Eye (tissue), 1 donor: ENCODE results near the gene GRAMD2A.

ENCODE experiments used
- DNase-seq: peaks from one replicate; pipeline ENCODE4 v3.0.0-alpha.2; 2015

Gene GRAMD2A

DNA sequence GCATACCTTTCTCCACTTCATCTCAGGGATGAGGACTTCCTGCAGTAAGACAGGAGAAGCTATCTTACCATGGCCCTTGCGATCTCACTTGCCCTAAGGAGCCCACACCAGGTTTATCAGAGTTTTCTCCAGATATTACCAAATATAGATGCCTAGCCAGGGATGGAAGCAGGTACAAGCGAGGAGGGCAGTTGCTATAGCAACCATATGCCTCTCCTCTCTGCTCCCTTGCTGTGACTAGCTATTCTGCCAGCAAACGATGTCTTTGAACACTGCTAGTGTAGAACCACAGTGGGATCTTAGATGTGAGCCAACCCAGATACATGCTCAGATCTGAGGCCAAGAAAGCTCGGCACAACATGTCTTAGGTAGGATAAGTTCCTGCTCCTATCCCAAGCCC, 33.9 kb downstream of the GRAMD2A start:
- DNase-seq = no peak

DNA sequence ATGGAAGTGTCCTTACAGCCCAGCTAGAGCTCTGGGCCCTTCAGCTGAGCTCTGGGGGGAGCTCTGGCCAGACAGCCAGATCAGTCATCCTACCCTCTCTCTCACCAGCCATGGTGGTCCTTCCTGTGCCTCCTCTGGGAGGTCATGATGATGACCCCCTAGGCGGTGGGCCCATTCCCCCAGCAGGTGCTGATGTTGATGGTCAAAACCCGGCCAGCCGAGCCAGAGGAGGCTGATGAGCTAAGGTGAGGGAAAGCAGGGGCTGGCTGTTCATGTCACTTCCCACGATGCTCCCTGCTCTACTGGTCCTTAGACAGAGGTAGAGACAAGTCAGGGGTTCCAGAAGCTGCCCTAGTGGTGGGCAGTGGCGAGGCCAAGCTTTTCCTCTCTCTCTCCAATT, 35.0 kb downstream of the GRAMD2A start:
- no peak for DNase-seq

DNA sequence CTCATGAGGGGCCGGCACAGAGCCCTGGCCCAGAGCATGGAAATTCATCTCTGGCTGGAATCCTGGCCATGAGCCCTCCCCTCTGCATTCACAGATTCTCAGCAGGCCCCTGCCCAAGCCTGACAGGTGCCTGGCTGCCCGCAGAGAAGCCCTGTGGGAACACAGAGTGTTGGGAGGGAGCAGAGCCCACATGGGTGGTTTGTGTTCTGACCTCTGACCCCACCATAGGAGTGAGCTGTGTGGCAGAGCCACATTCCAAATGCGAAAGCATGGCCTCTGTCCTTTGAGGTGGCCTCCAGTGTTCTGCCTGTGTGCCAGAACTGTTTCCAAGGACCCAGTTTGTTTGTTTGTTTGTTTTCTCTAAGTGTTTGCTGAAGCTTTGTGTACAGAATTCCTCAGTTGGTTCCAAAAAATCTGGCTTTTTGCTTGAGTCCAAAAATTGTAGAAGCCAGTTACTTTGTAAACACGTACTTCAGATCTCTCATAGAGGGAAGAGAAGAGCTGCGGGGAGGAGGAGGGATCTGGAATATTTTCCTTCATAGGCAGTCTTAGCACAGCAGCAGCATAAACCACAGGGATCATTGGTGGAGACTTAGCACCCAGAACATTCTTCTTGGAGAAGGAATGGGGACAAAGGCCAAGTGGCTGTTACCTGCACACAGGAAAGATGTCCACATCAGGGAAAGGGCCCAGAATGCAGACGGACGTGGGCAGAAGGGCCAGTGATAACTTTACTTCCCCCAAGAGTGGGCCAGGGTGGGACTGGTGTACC, 36.0 kb downstream of the GRAMD2A start:
- DNase-seq = no peak

DNA sequence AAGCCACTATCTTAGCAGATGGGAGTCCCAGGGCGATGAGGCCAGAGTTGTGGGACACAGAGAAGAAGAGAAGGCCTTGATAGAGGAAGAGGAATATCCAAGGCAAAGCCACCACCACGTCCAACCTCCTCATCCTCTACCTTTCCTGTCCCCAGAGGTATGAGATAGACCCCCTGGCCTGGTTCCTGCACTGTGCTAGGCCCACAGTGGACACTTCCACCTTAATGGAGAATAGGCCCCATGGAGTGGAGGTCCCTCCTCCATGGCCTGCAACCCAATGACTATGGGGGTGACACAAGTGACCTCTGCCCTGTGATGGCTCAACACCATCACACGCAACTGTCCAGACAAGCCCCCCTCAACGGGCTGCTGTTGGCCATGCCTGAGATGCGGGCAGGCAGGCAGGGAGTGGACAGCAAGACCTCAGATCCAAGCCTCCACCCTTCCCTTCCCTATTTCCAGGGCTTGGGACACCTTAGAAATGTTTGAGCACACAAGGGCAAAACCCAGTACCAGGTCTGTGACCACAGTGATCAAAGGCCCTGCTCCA, 36.8 kb downstream of the GRAMD2A start:
- DNase-seq = no peak

DNA sequence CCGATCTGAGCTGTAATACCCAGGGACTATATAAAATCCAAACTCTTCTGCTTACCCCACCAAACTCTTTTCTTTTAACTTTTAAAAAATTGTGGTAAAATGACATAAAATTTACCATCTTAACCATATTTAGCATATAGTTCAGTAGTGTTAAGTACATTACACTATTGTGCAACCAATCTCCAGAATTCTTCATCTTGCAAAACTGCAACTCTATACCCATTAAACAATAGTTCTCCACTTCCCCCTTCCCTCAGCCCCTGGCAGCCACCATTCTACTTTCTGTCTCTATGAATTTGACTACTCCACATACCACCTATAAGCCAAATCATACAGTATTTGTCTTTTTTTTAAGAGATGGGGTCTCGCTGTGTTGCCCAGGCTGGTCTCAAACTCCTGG, 40.7 kb downstream of the GRAMD2A start:
- no peak for DNase-seq

DNA sequence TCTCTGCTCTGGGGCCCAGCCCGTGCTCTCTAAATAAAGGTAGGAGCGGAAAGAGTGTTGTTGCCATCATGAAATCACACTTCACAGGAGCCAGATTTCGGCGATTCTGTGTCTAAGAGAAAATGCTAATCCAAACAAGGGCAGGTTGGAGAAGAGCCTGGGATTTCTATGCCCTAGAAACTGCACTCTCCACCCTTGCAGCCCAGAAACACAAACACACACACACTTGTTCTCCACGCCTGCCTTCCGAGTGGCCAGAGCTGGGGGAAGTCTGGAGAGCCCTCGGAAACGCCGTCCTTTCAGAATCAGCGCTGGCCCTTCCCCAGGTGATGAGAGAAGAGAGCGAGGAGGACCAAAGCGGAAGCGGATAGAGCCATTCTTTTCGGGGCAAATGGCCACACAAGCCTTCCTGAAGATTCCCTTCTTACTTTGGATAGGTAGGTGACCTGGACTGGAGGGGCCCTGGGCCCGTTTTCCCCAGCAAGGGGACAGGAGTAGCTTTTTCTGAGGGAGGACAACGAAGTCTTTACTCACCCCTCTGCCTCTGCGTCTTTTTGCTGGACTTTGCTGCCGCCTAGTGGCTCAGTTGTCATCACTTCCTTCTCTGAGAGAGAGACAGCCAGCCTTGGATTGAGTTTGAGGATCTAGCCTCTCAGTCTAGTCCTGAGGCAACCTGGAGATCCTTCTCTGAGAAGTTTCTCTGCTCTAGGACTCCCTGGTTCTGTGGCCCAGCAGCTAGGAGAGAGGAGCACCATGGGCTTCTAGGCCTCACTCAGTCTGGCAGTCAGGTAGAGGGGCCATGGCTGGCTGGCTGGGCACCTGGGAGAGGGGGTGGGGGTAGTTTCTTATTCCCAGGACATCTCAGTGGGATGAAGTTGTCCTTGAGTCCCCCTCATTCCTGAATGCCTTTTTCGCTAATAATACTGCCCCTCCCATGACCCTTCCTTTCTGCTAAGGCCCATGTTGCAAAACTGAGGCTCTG, 41.7 kb downstream of the GRAMD2A start:
- peak; percentile 96 for DNase-seq

DNA sequence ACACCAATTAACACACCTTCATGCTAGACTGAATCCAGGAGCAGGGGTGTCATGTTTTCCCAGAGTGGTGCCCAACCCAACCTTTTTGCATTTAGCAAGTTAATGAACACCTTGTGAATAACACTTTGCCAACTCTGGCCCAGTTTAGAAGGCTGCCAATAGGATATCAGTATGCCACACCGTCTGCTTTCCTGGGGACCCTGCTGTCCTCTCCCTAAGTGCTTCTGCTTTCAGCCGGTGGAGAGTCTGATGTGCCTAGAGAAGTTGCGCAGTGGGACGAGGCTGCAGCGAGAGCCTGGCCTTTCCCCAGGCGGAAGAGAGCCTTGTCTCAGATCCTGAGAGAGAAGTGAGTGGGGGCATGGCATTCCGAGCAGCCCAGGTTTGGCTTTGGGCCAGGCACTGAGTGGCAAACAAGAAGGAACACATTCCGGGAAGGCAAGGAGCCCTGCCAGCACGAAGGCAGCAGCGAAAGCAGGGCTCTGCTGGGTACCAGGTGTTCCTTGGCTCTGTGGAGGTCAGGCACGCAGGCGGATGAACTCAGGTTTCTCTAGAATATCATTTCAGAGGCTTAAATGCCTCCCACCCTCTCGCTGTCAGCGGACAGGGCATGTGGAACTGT, 42.5 kb downstream of the GRAMD2A start:
- DNase-seq = peak; percentile 72

DNA sequence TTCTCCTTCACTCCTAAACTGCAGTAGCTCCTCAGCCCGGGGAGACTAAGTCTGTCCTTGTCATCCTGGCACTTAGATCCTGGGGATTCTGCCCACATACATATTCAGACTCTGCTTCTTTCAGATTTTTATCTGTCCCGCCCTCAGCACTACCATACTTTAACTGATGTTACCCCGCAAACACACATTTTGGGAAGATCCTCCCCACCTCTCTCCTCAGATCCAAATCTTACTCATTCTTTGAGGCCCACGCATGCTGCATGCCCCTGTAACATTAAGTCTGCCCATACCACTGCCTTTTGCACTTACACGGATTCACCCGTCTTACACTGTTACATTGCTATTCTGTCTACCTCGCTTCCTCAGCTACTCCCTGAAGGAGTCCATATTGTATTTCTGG, 43.3 kb downstream of the GRAMD2A start:
- DNase-seq = no peak

DNA sequence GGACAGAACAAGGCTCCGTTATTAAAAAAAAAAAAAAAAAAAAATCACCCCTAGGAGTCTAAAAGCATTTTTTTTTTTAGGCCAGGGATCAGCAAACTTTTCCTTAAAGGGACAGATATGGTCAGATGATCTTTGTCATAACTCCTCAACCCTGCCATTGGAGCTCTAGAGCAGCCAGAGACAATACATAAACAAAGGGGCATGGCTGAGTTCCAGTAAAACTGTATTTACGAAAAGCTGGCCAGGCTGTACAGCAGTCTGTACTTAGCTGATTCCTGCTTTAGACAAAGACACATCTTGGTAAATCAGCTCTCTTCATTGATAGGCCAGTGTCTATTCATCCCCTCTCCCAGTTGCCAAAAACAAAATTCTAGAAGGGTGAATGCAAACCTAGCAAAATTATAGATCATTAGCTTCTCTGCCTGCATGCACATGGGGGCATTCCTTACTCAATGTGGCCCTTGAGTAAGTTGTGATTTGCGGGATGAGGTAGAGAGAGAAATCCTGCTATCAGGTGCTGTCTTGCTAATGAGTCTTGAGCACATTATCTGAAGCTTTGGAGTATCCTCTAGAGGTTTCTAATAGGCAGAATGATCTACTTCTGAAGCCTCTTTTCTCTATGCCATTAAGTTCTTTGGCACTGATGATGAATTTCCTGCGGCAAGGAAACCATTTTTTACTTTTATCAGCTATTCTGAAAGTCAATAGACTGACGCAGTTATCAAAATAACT, 44.2 kb downstream of the GRAMD2A start:
- DNase-seq = no peak

DNA sequence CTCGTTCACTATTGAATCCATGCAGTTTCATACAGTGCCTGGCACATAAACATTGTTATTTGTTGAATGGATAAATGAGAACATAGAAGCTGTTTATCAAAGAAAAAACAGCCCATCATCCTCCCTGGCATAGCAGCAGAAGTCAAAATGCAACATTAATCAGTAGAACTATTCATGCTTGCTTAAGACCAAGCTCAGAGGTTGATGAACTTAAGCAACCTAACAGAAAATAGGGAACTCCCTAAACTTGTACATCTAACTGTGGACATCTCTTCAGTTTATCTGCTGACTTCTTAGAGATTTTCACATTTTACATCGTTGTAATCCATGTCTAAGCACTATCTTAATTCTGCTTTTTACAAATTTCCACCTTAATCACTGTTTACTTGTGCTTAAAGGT, 50.2 kb downstream of the GRAMD2A start:
- DNase-seq = no peak

DNA sequence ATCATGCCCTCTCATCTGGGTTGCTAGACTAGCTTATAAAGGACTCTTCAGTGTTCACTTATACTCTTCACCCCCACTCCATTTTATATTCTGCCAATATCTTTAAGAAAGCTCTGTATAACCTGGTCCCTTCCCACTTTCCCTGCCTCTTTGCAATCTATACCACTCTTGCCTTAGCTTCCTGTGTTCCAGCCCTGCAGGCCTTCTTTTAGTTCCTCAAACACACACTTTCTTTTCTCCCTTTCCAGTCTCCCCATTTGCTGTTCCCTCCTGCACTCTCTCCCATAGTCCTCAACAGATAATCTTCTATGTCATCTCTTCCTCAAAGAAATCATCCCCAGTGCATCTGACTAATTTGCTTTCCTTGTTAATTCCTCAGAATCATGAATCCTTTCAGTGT, 50.7 kb downstream of the GRAMD2A start:
- no peak for DNase-seq

DNA sequence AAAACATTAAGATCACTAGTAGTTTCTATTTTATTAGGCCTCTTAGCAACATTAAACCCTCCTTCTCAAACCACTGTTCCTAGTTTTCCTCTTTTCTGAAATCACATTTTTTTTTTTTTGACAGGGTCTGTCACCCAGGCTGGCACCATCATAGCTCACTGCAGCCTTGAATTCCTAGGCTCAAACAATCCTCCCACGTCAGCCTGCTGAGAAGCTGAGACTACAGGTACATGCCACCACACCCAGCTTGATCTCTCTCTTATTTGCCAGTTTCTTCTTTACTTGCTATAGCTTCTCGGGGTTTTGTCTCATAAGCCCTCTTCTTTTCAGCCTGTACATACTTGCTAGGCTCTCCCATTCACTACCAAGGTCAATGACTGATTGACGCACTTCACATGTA, 51.4 kb downstream of the GRAMD2A start:
- DNase-seq = no peak

DNA sequence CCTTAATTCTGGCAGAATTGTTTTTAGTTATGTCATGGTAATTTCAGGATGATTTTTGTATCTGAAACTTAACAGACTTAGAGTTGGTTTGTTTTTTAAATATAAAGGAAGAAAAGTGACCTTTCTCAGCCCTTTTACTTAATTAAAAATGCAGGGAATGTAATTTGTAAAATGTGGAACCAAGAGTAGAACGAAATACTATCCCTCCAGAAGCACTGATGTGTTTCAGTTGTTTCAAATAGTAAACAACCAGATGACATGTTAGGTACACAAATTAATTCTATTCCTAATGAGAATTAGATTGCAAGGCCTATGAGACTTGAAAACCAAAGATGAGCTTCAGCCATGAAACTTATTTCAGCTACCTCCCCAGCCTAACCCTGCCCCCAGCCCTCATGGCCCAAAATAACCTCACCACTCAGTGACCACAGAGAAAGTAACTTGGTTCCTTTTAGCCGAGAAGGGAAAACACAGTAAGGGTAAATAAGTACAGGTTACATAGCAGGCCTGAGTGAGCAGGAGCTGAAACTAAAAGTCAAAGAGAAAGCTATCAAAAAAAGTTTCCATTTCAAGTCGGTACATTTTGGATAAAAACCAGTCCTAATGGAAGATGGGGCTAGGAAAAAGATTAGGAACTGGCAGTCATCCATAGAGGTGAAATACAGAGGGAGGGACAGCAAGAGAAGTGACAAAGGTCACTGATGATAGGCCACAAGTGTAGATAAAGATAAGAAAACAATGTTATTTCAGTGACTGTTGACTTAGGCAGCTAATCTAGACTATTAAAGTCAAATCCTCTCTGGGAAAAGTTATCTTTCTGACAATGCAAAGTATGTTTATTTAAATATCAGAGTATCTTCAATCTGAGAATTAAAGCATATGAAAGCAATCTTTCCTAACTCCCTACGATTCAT, 56.2 kb downstream of the GRAMD2A start:
- DNase-seq = no peak

DNA sequence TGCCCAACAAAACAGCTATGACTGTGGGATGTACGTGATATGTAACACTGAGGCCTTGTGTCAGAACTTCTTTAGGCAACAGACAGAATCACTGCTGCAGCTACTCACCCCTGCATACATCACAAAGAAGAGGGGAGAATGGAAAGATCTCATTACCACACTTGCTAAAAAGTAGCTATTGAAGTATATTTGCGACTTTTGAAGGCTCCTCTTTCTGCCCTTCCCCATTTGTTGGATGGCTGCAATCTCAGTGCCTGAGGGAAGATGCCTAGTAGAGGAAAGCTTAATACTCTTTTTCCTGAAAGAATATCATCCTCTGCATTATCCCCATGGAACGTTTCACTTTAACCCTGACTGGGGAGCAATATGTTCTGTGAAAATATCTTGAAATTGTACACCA, 57.5 kb downstream of the GRAMD2A start:
- no peak for DNase-seq

DNA sequence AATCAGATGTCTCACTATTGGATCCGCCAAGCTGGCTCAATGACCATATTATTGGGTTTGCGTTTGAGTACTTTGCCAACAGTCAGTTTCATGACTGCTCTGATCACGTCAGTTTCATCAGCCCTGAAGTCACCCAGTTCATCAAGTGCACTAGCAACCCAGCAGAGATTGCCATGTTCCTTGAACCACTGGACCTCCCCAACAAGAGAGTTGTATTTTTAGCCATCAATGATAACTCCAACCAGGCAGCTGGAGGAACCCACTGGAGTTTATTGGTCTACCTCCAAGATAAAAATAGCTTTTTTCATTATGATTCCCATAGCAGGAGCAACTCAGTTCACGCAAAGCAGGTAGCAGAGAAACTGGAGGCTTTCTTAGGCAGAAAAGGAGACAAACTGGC, 57.9 kb downstream of the GRAMD2A start:
- DNase-seq = no peak

DNA sequence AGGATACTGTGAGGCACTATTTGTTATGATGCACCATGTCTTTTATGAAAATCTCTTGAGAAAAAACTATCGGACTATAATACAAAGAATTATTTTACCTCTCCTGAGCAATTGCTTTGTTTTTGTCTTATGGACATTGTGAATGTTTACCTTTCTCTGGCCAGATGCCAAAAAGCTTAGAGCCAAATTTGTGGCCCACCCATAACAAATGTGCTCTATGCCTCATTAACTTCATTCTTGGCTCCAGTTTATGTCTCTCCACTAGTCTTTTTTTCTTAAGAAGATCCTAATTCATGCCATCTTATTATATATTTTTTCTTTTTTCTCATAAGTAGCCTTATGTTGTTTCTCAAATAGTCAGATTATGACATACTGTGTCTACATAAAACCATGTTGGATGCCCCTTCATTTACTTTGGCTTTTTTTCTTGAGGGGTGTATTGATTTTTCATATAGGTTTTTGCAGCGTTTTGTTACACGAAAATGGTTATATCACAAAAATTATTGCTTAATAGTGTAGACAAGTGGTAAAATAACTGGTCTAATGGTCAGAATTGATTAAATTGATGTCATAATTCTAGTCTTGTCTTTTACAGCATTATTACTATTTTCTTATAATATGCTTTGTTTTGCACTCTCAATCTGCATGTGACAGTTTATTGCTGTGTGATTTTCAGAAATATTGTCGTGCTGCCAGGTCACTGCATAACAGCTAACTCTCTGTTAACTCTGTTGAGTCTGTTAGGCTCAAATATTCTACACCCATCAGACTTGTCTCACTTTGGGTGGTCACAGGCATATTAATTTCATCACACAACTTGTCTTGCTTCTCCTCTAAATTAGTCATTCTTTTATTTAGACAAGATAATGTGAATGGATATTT, 61.2 kb downstream of the GRAMD2A start:
- DNase-seq = peak; percentile 16

DNA sequence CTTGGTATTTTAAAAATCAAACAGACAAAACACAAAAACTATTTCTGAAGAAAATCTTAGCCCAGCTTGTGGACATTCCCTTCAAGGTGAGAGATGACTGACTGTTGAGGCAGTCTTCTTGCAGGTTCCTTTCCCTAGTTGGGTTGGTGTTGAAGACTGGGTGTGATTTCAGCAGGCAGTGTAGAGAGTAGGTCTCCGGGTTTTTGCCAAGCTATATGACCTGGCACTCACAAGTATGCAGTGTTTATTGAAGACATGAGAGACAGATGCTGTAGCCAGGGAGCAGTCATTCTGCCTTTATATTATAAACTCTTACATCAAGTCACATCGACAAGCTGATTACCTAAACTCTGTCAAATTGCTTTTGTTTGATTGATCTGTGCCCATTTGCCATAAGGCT, 61.9 kb downstream of the GRAMD2A start:
- DNase-seq = no peak

DNA sequence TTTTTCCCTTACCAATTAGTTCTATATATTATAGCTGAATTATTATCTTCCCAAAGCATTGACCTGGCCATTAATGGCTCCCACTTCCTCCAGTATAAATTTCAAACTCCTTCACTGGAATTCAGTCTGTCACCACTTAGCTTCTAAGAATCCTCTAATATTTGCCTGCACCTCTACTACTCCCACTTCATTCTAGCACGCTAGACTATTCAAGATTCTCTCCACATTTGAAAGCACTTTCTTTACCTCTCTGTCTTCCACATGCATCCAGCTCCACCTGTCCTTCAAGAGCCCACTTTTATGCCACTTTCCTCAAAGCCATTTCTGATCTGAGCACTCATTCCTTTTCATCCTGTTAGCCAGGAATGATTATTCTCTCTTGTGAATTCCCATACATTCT, 64.4 kb downstream of the GRAMD2A start:
- DNase-seq = no peak

DNA sequence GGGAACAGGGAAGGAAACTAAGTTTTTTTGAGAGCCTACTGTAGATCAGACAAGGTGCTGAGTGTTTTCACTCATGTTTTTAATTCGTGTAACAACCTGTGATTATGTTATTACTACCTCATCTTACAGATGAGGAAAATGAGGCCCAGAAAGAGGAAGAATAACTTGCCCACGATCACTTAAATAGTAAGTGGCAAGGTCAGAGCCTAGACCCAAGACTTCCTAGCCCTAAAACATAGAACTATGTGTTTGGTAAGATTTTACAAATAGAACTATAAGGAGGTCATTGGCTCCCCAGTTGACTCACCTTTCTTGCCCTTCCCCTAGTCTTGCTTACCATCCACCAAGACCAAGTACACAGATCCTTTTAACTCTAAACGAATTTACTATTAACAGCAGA, 65.7 kb downstream of the GRAMD2A start:
- no peak for DNase-seq

DNA sequence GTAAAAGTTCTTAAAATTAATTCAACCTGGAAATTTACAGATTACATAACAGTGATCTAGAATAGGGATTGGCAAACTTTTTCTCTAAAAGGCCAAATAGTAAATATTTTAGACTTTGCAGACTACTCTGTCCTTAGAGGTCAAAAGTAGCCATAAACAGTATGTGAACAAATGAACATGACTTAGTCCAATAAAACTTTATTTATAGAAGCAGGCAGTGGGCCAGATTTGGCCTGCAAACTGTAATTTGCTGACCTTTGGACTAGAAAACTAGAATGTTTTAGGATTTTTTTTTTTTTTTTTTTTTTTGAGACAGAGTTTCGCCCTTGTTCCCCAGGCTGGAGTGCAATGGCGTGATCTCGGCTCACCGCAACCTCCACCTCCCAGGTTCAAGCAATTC, 67.3 kb downstream of the GRAMD2A start:
- DNase-seq = no peak
